HCT116 (cell line): ENCODE measurements around the gene ATG101.

Experiments
- SP1 ChIP-seq: IDR thresholded peaks from 2 replicates; pipeline ENCODE4 v1.6.1; 2012; ENCODE audit warnings: low read depth
- TF ChIP-seq, protein P1 (sequence below), 3 experiments: fragments of 200-600 bp in 1 of 3; sonication (generic) in 1 of 3; IDR thresholded peaks in 2 of 3; conservative IDR thresholded peaks in 1 of 3; 2 replicates each; pipeline ENCODE4 v1.5.1; 2012 to 2017; ENCODE audit warnings: low read depth in 2 of 3, low read length in 2 of 3, antibody characterized with exemption in 1 of 3, borderline replicate concordance in 1 of 3, control low read depth in 1 of 3, mild to moderate bottlenecking in 1 of 3, mixed read lengths in 1 of 3, mixed run types in 1 of 3, moderate library complexity in 1 of 3; ENCODE audit not compliant: insufficient read depth in 1 of 3

DNA sequence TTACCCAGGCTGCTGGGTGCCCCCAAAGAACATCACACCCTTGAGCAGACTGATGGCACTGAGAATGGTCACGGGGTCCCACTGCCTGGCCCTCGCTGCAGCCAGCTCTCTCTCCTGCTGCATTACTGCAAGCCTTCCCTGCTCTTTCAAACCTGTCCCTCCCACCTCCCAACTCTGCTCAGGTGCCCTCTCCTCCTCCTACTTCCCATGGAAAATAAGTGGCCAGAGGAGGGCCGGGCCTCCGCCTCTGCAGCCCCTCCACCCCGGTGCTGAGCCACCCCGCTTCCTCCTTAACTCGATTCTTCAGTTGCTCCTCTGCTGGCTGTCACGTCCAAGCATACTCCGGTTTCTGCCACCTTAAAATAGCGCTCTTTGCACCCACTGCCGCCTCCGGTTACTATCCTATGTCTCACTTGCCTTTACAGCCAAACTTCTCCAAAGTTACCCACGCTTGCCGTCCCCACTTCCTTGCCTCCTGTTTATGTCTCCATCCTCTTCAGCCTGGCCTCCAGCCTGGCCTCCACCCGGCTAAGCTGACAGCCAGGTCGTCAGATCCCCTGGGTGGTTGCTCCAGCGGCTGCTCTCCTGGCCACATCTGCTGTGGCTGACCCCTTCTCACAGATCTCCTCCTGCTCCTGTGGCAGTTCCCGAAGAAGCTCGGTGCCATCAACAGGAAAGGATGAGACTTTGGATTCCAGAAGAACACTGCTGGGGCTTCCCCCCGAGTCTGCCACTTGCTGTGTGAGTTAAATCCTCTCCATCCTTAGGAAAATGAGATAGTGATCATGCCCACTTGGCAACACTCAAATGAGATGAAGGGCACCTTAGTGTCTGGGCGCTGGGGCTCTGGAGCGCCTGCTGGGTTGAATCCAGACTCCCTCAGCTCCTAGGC is 17.4 kb downstream of the ATG101 start:
- TF ChIP-seq, protein P1, sequence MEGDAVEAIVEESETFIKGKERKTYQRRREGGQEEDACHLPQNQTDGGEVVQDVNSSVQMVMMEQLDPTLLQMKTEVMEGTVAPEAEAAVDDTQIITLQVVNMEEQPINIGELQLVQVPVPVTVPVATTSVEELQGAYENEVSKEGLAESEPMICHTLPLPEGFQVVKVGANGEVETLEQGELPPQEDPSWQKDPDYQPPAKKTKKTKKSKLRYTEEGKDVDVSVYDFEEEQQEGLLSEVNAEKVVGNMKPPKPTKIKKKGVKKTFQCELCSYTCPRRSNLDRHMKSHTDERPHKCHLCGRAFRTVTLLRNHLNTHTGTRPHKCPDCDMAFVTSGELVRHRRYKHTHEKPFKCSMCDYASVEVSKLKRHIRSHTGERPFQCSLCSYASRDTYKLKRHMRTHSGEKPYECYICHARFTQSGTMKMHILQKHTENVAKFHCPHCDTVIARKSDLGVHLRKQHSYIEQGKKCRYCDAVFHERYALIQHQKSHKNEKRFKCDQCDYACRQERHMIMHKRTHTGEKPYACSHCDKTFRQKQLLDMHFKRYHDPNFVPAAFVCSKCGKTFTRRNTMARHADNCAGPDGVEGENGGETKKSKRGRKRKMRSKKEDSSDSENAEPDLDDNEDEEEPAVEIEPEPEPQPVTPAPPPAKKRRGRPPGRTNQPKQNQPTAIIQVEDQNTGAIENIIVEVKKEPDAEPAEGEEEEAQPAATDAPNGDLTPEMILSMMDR (IDR thresholded peaks at IDR 0.05 in 2 of 3, conservative IDR thresholded peaks at IDR 0.05 in 1 of 3; ENCODE audit: borderline replicate concordance in 1 of 3, insufficient read depth in 1 of 3, low read depth in 2 of 3, low read length in 2 of 3): no peak
- no peak for TF ChIP-seq SP1
